ENCODE measurements around the gene PDE11A.
"Not testable (repeated sequence)": the region's sequence is repeated elsewhere in the genome, so short reads cannot be mapped to it uniquely, and the experiment has no call there.

Gene PDE11A

DNA sequence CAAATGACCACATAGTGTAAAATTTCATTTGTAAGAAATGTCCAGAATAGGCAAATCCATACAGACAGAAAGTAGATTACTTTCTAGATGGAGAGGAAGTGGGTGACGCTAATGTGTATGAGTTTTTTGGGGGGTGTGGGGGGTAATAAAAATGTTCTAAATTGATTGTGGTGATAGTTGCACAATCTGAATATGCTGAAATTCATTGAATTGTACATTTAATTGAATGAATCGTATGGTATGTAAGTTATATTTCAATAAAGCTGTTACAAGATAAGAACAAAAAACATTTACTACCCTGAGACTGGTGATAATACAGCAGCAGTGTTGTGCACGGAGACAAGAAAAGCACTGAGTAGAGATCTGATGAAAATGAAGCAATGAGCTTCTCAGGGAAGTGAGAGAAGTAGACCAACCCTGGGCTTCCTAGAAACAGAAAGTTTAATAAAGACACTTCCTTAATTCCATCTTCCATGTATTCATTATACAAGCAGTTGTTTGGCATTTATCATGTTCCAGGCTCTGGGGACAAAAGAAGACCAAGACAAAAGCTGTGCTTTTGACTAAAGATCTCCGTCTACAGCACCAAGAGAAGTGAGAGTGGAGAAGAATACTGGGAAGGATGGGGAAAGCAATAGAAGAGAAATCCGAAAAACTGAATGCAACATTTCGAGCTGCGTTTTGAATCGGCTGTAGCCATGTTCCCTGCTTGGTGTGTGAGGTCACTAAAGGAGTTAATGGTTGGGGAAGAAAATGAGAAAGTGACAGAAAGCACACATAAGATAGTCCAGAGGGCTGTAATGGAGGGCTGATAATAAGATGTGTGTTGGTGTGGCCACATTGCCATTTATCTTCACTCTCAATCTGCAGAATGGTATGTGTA is 1.8 kb upstream of the PDE11A start:
- no peak for DNase-seq (ENCODE audit: low read depth)

DNA sequence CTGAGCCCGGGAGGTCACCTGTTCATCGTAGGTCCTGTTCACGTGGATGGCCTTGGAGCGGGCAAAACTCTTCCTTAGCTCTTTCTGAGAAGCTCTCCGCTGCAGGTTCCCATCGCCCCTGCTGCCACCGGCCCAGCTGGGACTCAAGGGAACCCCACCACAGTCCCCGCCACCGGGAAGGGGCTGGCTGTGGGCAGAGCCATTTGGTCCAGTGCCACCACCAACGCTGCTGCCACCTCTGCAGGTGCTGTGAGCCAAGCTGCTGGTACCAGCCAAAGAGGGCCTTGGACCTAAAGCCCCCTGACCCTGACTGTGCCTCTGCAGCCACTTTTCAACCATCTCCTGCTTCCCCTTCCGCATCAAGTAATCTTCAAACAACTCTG is 586 bp downstream of the PDE11A start:
- no peak for DNase-seq (ENCODE audit: low read depth)

DNA sequence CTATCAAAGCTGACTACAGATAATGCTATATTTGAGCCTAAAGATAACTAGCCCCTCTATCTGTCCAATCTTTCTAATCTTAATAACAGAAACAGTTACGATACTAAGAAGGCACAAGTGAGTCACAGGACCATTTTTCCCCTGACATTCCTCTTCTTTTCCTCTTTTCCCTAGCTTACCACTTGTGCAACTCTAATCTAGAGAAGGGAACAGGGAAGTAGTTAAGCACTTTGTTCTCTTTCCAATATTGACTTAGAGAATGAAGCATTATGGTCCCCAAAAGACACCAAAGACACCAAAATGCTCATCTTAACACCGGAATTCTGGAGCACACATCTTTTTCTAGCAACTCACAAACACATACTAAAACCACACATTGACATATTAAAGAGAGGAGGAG is 1.8 kb downstream of the PDE11A start:
- DNase-seq (ENCODE audit: low read depth): no peak

DNA sequence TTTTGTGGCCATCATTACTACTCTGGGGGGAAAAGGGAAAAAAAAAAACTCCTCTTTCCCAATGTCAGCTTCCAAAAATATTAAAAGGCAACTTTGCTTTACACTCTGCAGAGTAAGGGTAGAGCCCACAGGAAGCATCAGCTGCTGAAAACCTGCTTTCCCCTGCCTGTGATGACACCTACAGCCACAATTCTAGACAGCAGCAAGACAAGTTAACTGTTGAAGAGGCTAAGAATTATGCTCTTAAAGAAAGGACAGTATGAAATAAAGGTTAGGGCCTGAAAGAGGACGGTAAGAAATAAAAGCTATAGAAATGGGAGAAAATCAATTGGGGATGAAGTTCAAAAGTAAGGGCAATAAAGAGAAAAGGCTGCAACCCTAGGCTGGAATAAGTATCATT is 3.0 kb downstream of the PDE11A start:
- no peak for DNase-seq (ENCODE audit: low read depth)

DNA sequence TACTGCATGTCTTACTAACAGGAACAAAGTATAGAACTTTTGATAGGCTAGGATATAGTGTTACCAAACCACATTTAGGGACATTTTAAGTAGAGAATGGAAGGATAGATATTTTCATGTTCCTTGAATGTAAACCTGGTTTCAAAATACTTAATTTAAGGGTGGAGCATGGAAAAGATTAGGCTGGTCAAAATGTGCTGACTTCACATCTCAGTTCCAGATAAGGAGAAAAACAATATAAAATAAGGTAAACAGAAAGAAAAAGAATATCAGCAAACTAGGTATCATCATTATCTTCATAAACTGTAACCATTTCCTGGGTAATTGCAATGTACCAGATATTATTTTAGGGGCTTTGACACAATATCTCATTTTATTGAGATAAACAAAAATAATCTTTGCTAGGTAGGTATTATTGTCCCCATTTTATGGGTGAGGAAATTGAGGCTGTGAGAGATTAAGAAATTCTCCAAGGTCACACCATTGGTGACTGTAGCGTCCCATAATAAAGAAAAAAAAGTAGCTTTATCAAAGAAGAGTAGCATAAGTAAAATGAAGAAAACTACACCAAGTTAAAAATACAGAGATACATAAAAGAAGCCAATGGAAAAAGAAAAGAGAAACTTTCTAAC is 3.6 kb downstream of the PDE11A start:
- DNase-seq (ENCODE audit: low read depth): no peak

DNA sequence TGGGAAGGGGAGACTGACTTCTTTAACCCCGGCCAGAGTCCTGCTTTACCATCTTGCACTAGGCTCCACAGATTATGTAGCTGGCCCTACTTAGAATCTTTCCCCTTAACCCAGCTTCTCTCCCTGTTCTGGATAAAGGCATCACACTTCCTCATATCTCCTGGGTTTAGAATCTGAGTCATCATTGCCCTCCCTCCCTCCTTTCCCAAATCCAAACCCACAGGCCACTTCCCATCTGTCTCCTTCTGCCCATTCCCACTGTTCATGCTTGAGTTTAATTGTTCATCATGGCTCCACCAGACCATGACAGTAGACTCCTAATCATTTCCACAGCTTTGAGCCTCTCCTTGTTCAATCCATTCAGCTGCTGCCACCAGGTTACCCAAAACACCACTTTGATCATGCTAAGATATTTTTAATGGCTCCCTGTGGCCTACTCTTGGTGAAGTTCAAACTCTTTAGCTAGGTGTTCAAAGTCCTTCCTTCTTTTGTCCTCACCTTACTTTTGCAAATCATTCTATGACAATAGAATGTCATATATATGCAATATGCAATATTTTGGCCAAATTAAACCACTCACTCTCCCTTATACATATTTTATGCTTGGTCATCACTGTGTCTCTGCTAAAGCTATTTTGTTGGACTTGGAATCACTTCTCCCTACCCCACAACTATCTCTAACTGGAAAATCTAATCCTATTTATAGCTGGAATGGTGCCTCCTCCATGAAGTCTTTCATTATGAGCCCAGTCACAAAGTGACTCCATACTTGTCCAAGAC is 5.5 kb downstream of the PDE11A start:
- DNase-seq (ENCODE audit: low read depth): no peak

DNA sequence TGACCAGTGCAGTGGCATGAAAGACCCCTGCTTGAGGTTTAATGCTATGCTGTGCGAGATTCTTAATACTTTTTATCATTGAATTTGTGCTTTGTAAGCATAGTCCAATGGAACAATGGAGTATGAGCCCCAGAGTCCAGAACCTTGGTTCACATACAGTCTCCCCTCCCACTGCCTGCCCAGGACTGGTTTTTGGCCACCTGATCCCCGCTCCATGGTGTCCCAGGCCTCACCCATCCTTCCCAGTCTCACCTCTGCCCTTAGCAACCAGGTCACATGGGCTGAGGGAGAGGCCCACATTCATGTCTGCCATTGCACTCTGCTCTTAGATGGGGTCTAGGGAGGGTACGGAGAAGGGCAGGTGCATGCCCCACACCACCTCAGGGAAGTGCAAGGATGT is 6.3 kb downstream of the PDE11A start:
- DNase-seq (ENCODE audit: low read depth): no peak

DNA sequence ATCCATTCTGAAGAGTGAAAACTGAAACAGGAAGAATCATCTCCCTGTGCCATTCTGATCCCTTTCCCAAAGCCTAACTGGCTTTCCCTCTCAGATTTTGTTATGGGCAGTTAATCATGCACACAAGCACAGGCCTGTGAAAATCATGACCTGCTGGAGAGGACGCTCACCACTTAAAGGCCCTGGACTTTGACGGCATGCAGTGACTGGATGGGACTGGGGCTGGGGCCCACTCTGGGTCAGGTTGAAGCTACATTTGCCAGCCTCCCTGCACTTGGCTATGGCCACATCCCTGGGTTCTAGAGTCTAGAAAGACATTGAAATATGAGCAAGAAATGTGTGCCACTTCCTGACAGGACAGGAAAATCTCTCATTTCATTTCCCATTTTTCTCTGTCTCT is 12.9 kb downstream of the PDE11A start:
- no peak for DNase-seq (ENCODE audit: low read depth)

DNA sequence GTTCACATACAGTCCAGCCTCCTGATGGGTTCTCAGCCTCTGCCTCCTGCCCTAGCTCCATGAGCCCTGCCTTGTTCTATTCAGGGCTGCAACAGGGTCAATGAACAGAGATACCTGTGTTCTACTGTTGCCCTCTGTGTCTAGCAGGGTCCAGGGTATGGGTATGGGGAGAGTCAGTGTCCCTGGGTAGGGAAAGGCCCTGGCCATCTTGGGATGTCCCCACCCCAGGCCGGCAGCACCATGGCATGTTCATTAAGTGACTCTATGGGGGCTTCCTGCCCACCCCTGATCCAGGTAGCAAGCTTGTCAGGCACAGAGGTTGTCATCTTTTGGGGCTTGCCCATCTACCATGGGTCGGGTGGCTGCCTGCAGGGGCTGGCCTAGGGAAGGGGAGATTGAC is 13.5 kb downstream of the PDE11A start:
- no peak for DNase-seq (ENCODE audit: low read depth)

DNA sequence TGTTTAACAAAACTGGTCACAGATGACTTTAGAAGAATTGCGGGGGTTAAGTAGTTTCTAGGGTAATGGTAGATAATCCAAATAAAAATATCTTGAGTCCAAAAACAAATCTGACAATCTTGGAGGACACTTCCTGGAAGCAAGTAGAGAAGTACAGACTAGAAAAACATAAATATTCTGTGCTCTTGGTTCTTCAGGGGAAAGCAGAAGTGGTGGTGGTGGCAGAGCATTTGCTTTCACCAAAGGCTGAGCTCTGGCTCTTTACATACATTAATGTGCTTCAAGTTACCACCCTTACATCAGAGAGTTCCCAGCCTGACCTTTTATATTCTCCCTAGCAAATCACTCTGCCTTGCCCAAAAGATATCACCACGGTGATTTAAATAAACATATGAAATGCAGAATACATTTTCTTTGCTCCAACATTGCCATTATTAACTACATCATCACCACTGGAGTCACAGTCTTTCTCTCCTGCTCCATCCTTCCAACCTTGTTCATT is 15.3 kb downstream of the PDE11A start:
- no peak for DNase-seq (ENCODE audit: low read depth)

DNA sequence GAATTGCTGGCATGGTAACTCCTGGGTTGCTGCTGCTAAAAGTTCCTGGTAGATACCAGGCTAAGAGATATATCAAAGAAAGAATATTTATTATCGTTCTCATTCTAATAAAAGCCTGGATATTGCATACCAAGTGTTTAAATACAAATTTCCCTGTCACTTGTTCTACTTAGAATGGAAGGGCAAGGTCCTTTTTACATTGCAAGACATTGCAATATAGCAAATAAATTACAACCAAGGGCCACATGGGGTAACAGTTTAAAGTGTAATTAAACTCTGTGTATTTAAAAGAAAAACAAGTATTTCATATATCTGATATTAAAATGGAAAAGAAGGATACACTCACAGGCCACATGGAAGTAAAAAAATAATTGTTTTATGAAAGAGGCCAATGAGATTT is 16.2 kb downstream of the PDE11A start:
- no peak for DNase-seq (ENCODE audit: low read depth)

DNA sequence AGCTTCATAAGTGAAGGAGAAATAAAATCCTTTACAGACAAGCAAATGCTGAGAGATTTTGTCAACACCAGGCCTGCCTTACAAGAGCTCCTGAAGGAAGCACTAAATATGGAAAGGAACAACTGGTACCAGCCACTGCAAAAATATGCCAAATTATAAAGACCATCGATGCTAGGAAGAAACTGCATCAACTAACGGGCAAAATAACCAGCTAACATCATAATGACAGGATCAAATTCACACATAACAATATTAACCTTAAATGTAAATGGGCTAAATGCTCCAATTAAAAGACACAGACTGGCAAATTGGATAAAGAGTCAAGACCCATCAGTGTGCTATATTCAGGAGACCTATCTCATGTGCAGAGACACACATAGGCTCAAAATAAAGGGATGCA is 21.3 kb downstream of the PDE11A start:
- DNase-seq (ENCODE audit: low read depth): not testable (repeated sequence)

DNA sequence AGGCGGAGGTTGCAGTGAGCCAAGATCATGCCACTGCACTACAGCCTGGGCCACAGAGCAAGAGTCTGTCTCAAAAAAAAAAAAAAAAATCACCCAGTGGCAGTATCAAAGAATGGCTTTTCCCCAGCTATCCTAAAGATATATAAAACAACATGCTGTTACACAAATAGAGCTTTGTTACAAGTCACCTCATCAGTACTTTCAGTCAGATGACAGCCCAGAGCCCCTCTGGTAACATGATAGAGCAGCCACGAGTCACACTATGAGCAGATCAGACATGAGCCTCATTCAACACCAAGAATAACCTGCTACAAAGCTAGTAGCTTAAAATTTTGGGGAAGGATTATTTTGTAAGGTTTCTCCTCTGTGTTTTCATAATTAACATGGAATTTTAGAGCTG is 25.2 kb downstream of the PDE11A start:
- DNase-seq (ENCODE audit: low read depth): no peak

DNA sequence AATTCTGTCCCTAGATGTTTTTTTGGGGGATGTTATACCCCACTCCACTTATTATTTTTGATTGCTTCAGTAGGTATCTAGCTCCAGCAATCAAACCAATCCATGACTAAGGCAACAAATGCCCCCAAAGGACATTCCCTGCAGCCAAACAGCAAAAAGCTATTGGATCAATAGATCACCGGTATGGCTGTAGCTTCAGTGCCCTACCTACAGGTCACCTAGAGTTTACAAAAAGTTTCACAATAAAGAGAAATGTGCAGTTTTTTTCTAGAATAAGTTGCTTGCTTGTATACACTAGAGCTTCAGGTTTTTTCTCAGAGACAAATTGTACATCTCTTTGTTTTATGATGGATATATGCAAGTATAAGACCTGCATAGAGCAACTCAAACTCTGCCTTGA is 27.7 kb downstream of the PDE11A start:
- DNase-seq (ENCODE audit: low read depth): no peak

DNA sequence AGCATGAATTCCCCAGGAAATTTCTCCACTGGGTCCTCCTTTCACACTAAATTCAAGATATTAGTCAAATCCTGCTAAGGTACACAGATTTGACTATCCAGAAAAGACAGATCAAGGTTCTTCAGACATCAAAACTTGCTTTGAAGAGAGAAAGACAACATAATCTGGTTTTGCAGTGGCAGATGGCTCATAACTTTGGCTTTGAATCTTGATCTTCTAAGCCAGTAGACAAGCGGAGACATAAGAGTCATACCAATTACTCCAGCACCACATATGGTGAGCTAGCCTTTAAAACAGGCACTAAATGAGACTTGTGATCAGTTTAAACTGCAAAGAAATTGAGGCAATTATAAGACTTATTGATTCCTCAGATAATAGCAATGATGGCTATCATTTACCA is 29.3 kb downstream of the PDE11A start:
- no peak for DNase-seq (ENCODE audit: low read depth)

DNA sequence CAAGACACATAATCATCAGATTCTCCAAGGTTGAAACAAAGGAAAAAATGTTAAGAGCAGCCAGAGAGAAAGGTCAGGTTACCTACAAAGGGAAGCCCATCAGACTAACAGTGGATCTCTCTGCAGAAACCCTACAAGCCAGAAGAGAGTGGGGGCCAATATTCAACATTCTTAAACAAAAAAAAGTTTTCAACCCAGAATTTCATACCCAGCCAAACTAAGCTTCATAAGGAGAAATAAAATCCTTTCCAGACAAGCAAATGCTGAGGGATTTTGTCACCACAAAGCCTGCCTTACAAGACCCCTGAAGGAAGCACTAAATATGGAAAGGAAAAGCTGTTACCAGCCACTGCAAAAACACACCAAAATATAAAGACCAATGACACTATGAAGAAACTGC is 39.0 kb downstream of the PDE11A start:
- not testable (repeated sequence) for DNase-seq (ENCODE audit: low read depth)

DNA sequence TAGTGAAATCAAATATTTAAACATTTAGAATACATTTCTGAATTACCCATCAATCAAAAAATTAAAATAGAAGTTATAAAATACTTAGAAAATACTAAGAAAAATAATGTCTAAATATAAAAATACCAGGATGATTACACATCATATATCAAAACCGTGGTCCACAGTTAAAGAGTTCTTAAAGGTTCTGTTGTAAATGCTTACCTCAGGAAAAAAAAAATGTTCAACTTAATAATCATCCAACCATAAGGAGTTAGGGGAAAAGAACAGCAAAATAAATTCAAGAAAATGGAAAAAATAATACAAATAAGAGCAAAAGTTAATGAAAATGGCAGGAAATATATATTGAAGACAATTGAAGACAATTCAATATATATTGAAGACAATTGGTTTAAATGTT is 43.2 kb downstream of the PDE11A start:
- no peak for DNase-seq (ENCODE audit: low read depth)

DNA sequence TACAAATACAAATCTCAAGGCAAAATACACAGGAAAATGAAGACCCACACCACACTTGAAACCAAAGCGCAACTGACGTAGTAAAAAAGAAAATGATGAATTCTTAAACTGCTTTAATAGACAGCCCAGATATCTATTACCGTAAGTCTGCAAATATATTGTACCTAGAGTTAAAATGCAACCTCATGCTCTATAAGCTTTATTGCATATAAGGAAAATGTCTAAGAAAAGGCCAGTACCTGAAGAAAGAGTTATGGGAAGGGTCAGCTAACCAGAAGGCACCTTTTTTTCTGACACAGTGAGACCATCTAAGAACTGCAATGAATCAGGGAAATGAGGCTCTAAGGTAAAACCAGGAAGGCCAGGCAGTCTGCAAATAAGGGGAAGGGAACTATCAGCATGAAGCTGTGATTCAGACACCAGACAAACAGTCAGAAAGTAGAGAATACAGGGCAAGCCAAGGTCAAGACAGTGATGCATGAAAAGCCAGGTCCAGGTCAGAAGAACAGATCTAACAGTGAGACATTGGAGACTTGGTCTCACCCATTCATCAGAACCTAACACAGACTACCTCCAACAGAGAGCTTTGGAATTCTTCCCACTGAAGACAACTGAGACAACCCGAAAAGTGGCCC is 46.9 kb downstream of the PDE11A start:
- no peak for DNase-seq (ENCODE audit: low read depth)

DNA sequence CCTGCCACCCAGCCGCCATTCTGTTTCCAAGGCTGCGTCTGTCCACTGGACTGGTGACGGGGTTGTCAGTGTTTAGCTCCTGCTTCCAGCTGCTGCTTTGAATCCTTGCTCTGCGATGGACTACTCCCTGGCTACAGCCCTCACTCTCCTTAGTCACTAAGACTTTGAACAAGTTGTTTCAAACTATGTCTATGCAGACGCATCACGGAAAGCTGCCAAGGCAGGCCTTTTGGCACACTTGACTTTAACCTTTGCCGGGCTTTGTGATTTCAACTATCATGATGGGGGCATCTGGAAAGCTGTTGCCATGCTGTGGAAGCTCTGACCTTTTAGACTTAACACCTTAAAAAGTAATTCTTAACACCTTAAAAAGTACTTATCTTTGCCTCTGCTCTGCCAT is 54.4 kb downstream of the PDE11A start:
- no peak for DNase-seq (ENCODE audit: low read depth)

DNA sequence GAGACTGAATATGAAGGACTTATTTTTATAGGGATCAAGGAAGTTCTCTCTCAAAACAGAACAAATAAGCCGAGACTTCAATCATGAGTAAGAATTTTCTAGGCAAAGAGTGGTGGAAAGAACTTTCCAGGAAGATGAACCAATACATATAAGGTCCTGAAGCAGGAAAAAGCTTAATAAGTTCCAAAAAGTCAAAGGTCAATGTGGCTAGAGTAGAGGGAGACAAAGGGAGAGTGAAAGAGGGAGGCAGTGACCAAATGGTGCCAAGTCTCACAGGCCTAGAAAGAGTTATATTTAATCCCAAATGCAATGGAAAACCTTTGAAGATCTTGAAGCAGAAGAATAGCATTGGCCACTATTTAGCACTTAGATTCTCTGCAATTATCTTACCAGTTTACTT is 56.0 kb downstream of the PDE11A start:
- no peak for DNase-seq (ENCODE audit: low read depth)

DNA sequence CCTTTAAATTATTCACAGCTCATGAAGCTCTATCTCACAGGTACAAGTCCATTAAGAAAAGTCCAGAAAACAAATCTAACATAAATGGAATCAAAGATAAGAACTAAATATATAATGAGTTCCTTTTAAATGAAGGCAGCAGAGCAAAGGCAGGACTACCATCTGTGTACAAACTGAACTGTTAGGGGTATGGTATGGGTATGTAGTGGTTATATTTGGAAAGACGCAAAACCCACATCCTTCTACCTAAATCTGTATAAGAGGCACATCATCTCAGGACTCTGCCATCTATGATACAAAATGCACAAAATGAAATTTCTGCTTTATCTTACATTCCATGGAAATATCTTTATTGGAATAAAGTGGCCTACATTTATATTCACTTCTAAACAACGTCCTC is 59.9 kb downstream of the PDE11A start:
- DNase-seq (ENCODE audit: low read depth): no peak

DNA sequence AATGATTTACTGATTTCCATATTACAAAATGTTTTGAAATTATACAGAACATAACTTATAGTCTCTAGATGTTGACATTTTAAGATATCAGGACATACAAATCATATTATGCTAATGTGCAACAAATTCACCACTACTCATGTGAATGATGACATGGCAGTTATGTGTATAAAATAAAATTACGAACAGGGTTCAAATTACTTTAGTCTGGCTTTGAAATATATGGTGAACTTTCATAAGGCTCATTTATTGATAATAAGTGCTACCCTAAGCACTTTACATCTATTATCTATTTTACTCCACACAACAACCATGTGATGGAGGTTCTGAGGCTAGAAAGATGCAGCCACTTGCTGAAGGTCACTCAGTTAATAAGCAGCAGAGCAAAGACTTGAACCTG is 62.8 kb downstream of the PDE11A start:
- no peak for DNase-seq (ENCODE audit: low read depth)

All from stimulated activated CD4-positive, alpha-beta T cell treated with anti-CD3 and anti-CD28 coated beads, Interleukin-2, amount 100 ng/mL, for 4 hours (primary cell).